Measurements from ENCODE around the gene NDUFB6.
"Not testable (repeated sequence)": the region's sequence is repeated elsewhere in the genome, so short reads cannot be mapped to it uniquely, and the experiment has no call there.

NDUFB6 gene

DNA sequence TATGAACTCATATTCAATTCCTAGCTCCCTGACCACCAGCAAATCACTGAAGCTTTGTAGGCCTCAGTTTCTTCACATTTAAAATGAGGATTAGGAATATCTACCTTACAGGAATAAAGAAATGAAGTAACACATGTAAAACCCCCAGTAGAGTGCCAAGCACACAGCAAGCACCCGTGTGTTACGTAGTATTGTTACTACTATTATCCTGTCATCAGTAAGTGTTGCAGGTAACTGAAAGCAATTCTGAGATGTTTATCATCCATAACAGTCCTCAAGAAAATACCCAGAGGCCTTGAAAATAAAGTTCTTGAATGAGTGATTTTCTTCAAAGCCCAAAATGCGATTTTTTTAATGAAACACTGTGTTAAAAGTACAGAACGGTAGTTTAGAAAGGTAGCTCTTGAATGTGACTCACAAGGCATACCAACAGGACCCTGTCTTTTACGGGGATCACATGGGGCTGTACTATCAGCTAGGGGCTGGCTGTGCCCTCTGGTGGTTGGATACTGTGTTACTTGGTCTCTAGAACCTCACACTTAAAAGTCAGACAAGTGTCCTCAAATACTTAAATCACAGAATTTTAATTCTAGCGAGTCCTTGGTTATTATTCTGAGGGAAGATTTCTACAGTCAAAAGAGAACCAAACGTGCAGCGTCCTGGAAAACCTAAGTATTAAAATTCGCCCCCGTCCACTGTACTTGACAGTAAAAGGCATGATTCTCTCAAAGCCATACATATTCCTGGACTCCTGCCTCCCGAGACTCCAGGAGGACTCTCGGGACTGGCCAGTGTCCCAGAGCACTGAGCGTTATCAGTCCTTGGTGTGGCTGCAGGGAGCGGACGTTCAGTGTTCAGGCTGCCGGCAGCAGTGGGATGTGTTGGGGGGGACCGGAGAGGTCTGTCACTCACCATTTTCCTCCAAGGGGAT lies 725 bp downstream of the NDUFB6 start:
- peak; percentile 81 for DNase-seq (ENCODE audit: low spot score)

DNA sequence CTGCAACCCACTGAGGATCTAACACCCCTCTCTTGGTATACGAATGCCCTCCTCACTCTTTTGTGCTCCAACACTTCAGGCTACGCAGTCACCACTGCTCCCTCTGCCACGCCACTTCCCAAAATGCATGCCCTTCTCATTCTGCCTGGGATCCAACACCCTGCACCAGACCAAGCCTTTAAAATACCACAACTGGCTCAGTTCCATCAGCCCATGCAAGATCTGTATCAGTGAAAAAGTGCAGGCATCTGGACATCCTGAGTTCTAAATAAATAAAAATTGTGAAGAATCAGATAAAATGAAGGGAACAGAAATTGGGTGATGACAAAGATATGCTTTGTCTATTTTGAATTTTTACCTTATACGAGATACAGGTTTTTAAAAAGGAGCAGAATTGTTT lies 2.7 kb downstream of the NDUFB6 start:
- DNase-seq (ENCODE audit: low spot score), result no peak

DNA sequence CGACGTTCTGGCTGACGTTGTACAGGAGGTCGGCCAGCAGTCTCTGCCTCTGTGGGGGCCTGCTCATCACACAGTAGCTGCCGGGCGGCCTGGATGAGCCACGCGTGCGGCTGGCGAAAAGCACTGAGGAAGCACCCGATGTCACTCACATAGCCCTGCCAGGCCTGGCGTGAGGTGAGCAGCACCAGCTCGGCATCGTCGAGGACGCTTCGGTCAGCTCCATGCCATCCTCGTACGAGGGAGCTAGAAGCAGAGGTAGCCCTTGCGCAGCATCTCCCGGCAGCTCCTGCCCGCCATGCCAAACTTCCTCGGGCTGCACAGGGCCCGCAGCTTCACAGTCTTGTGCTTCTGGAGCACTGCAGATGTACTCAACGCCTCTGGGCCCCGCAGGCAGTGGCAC lies 6.2 kb downstream of the NDUFB6 start:
- no peak for DNase-seq (ENCODE audit: low spot score)

DNA sequence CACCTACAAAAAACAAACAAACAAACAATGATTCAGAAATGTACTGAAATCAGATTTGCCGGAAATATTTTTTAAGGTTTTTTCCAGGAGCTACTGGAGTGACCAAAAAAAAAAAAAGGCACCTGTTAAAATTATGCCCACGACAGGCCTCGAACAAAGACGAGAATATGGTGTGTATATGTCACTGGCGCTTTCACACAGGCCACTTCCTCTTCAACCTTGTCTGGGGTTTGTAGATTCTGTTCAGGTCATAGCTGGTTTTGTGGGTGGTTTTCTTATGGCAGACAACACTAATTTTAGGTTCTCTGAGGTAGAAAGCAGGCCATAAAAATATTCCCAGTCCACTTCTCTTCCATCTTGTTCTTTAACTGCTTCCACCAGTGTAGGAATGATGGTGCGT lies 7.0 kb downstream of the NDUFB6 start:
- no peak for DNase-seq (ENCODE audit: low spot score)

DNA sequence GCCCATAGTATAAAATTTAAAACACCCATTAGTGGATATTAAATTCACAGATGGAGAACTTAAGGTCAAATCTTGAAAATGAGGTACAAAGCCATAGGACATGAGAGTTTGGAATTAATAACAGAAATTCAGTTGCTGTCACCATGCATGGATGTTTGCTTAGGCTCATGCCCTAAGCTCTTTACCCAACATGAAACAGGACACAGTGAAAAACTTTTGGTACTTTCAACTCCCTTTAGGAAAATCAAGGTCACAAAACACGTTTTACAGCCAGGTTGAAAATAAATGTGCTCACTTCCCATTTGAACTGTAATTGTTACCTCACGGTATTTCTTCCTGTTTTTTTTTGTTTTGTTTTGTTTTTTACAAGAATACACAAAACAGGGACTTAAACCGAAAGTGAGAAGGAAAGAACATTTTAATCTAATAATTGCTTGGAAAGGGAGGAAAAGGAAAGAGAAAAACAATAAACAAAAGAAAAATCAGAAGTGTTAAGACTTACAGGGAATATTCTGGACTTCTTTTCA lies 14.5 kb downstream of the NDUFB6 start:
- DNase-seq (ENCODE audit: low spot score), result no peak

DNA sequence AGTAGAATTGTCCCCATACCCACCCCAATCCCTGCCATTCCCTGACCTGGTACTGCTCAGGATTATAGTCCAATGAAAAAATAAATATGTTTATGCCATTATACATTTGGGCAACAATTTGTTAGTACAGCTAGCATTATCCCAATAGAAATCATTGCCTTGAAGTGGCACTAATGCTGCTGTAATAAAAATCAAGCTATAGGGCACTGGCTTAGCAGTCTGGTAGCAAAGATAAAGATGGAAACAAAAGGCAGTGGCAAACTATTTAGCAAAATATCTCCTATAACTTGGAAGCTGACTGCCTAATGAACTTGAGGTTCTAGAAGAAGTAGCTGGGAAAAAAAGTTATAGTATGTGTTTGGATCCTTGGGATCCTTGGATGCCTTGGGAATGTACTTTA lies 18.4 kb downstream of the NDUFB6 start:
- no peak for DNase-seq (ENCODE audit: low spot score)

DNA sequence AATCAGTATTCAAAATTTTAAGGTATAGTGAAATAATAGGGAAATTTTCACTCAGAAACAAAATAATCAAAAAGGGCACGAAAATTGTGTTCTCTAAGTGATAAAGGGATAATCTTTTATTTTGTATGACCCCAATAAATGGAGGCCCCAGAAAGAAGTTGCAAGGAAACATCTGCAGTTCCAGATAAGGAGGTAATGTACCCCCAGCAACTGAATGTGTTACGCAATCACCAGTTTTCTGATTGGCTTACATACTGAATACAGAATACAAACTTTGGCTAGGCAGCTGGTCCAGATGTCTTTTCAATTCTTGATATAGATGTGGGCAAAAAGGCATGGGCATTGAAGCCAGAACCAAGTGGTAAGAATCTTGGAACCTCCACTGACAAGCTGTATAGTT lies 18.9 kb downstream of the NDUFB6 start:
- DNase-seq (ENCODE audit: low spot score), result no peak

DNA sequence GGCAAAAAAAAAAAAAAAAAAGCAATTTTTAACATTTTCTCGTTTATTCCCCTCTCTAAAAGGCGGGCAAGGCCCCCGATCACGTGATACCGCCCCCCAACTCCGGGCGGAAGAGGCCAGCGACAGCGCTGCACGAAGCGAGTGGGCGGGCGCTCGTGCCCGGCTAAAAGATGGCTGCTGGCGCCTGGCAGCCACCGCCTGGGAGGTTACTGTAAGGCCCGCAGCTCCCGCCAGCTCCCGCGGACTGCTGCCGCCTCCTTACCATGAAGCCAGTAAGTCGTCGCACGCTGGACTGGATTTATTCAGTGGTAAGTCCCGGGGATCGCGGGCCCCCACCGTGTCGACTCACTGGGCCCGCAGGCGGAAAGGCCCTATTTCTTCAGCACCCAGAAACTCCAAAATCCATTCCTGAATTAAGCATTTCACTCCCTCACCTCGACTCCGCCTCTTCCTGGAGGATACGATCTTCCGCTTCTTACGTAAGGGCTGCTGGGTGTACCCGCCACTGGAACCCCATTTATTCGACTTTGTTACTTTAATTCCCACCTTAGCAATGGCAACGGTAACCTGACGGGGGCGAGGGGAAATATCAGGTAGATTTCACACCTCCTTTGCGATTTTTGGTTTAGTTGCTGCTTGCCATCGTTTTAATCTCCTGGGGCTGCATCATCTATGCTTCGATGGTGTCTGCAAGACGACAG lies 20.6 kb downstream of the NDUFB6 start, which contains the start of the genes SMIM27 and TOPORS:
TSS of gene SMIM27 (plus strand) at position 156 of the 701 bp plus-strand sequence. CDS start at position 264, 108 bp downstream.
TSS of gene TOPORS (minus strand) at position 415 of the 701 bp plus-strand sequence. CDS start at position 265, 150 bp downstream.
- DNase-seq (ENCODE audit: low spot score), result peak; percentile 92

DNA sequence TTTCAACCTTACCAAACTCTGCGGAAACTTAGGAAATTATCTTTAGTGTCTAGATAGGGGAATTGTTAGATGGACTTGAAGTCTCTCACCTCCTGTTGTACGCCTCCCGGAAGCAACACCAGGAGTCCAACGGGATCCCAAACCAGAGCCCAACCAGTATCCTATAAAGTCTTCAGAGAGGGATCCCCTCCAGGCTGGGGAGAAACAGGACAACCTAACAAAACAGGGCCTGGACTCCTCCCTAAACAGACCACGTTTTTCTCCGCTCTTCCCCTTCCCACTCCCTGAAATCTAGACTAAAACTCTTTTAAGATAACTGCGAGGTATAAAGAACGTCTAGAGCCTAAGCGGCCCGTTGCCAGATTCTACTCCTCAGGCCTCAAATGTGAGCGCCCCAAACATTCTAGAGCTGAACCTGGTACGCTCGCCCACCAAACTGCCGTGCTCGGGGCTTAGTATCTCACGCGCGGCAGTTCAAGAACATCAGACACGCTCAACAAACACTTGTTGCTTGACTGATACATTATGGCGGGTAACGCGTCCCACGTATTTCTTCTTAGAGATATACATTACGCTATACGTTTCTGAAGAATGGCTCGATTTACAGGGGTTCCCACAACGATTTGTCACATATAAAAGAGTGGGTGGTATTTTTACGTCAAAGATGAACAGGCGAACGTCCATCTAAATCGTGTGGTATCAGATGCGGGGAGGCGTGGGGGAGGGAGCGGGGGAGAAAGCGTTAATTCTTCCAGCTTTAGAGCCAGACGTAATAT lies 21.5 kb downstream of the NDUFB6 start:
- peak; percentile 10 for DNase-seq (ENCODE audit: low spot score)

DNA sequence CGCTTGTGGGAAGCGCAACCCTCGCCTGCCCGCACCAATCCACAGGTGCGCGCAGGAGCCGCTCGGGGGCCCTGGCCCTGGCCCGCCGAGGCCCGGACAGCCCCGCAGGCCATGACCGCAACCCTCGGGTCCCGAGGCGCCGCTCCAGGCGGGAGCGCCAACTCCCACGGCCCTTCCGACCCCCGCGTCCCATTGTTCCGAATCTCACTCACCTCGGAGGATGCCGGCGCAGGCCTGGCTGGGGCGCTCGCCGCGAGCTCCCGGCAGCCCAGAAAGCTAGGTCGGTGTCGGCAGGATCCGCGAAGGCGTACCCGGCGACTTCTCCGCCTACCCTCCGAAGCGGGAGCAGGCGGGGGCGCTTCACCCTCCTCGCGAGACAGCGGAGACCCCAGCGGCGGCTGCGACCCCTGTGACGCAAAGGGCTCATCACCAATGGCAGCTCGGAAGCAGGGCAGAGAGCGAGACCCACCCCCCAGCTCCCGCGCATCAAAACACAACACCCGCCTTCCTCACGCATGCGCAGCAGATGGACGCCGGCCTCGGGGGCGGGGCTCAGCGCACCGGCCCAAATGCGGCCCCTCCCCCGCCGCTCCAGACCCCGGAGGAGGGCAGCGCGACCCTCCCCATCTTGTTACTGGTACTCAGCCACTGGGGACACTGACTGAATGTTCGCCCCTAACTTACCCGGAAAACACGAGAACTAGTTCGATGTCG lies 22.2 kb downstream of the NDUFB6 start:
- DNase-seq (ENCODE audit: low spot score), result peak; percentile 98

DNA sequence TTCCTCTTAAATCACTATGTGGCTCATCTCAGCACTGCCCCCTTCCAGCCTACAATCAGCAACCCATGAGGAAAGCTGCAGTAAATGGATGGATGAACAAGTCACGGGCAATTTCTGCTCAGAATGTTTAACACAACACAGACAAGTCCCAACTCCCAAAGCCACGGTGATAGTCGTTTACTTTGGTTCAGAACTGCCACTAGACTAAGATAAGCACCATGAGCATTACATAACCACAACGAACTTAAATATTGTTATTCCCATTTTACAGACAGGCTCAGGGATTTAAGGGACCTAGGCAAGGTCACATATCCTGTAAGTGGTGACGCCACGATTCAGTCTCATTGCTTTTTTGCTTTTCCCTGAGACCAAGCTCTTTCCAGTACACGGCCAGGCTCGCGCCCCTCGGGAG lies 22.8 kb downstream of the NDUFB6 start:
- peak; percentile 13 for DNase-seq (ENCODE audit: low spot score)

DNA sequence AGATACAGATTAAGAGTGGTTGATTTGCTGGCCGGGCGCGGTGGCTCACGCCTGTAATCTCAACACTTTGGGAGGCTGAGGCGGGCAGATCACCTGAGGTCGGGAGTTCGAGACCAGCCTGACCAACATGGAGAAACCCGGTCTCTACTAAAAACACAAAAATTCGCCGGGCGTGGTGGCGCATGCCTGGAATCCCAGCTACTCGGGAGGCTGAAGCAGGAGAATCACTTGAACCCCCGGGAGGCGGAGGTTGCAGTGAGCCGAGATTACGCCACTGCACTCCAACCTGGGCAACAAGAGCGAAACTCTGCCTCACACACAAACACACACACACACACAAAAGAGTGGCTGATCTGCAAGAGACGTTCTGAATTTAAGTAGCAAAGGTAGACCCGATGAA lies 24.7 kb downstream of the NDUFB6 start:
- not testable (repeated sequence) for DNase-seq (ENCODE audit: low spot score)

DNA sequence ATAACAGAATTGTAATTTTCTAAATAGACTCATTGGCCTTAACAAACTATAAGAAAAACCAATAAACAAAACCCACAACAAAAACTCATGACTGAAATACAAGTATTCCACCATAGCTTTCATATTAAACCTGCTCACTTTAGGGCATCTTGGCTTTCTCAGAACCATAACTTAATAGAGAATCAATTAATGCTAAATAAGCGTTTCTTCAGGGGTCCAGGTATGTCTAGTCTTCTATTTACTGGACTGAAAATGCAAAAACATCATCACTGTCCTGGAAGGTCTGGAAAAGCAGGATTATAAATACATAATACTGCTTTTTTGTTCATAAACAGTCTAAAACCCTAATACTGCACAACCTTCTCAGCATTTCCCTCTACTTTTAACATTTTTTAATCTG lies 27.1 kb downstream of the NDUFB6 start:
- DNase-seq (ENCODE audit: low spot score), result no peak

DNA sequence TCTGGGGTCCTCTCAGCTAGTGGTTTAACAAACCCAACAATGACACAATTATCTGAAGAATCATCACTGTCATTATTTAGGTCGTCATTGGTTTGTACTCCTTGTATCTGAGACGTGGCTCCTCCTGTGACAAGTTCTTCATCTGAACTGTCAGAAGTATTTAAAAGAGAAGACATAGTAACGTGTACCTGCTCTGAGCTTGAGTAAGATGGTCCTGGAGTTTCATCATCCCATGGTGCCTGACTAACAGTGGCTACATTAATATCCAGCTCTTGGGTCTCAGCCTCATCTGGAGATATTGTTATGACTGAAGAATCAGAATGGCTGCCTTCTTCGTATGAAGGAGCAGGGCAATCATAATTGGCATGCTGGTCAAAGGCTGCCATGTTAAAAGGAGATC lies 29.9 kb downstream of the NDUFB6 start:
- DNase-seq (ENCODE audit: low spot score), result no peak

DNA sequence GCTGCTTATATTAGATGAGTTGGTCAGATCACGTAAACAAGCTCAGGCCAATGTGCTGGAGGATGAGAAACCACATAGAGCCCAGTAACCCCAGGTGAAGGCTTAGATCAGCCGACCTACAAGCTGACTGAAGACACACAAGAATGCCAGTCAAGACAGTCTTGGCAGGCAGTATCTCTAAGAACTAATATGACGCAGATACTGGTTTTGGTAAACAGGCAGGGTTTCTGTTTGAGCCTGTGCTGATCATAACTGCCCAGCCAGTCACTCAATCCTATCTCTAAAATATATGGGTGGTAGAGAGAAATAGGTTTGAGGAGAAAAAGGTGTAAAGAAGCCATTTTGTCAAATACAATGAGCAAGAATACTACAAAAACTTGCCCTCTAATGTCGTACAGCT lies 39.1 kb downstream of the NDUFB6 start:
- no peak for DNase-seq (ENCODE audit: low spot score)

DNA sequence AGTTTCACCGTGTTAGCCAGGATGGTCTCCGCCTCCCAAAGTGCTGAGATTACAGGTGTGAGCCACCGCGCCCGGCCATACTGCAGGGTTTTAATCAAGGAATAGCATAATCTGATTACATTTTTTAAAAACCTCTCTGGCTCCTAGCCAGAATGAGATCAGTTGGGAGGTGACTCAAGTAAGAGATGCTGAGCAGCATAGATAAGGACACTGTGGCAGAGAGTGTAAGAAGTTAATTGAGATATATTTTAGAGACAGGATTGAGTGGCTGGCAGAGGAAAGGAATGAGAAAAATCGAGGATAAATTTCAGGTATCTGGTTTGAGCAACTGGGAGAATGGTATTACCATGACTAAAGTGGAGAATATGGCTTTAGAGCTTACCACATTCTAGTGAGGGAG lies 39.6 kb downstream of the NDUFB6 start:
- DNase-seq (ENCODE audit: low spot score), result no peak

DNA sequence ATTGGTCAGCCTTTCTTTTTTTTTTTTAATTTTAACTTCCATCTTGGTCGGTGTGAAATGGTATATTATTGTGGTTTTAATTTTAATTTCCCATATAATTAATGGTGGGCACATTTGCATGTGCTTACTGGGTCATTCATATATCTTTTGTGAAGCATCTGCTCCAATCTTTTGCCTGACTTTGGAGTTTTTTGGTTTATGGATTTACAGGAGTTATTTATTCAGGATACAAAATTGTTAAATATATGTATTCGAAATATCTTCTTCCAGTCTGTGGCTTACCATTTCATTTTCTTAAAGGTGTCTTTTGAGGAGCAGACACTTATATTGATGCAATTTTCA lies 46.3 kb downstream of the NDUFB6 start:
- no peak for DNase-seq (ENCODE audit: low spot score)

DNA sequence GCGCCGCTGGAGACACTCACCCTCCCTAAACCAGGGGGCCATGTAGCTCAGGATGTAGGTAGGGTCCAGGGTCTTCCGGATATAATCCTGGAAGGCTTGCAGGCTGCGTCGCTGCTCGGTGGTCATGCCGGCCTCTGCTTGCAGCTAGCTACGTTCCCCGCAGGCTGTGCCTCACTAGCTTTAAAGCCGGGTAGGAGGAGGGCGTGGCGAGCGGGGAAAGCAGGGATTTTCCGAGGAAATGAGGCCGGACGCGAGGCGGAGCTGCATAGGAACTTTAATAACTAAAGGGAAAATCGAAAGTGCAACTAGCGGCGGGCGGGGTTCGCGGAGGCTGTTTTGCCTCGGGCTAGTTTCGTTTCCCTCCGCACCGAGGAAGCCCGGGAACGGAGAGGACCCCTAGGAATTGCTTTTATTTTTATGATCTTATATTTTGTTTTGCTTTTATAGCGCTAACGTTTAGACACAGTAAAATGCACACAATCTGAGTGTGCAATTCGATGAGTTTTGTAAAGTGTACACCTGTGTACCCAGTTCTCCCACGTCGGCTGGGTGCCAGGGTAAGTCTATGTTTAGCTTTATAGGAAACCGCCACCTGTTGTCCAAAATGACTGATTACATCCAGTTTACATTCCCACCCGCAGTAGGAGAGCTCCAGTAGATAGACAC lies 46.8 kb downstream of the NDUFB6 start, which contains the start of gene RIGI:
TSS of gene RIGI (minus strand) at position 156 of the 666 bp plus-strand sequence. CDS start at position 126, 30 bp downstream.
- DNase-seq (ENCODE audit: low spot score), result peak; percentile 86

DNA sequence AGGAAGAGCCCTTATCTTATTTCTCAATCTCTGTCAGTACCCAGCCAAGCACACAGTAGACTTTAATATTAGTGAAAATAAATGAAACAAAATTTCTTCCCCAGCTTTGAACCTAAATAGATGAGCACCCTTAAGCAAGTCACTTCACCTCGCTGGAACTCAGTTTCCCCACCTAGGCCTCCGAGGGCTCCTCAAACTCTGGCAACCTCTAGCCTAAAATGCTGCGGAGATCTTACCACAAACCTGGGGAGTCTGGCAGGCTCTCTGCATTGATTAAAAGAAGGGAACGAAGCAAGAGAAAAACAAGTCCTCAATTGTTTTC lies 47.3 kb downstream of the NDUFB6 start:
- no peak for DNase-seq (ENCODE audit: low spot score)

DNA sequence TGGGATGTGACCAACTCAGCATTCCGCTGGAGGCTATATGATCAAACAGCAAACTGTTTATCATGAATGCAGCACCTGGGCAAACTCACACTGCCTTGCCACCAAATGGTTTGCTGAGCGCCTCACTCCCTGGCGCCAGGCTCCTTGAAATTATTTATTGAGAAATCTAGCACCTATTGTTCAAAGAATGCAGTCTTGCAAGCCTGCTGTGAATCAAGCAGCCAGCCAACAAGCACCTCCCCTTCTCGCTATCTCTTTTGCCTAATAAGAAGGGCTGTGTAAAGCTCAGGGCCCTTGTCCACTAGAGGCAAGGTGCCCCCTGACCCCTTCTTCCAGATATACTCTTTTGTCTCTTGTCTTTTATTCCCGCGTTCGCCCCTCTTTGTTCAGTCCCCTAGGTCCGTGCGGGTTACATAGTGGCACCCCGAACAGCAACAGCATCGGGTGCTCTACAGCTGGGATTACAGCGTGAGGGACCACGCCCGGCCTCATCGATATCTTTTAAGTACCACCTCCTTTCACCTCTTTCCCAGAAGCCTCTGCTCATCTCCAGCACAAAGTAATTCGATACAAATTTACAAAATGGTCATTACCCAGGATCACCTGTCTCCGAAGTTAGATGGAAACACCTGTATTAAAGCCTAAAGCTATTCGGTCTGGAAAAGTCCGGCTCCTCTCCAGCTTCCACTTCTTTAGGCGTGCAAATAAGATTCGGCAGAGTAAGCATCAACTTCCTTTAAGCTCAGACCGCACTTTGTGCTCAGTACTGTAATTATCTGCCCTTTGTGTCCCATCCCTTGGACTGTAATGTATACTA lies 47.9 kb downstream of the NDUFB6 start:
- DNase-seq (ENCODE audit: low spot score), result no peak

Measured in AG08395 (cell line).